HEK293 (cell line): ENCODE measurements around the gene HOXA4.
A peak's percentile ranks its signal among the peaks of the same experiment; 100 is the strongest.

Experiments used
- GLIS1 ChIP-seq: fragments of 450-650 bp; formaldehyde crosslinking; IDR thresholded peaks from 2 replicates; pipeline ENCODE4 v1.5.1; 2016; ENCODE audit warnings: missing biosample characterization, missing genetic modification characterization
- HOXD13 ChIP-seq: sonication (generic); formaldehyde crosslinking; IDR thresholded peaks from 2 replicates; pipeline ENCODE4 v1.8.0; 2022; ENCODE audit warnings: missing genetic modification reagents, borderline replicate concordance
- IKZF3 ChIP-seq: fragments of 450-650 bp; IDR thresholded peaks from 2 replicates; pipeline ENCODE4 v1.5.0; 2018; ENCODE audit warnings: missing biosample characterization, mild to moderate bottlenecking, missing genetic modification characterization, moderate library complexity
- KLF16 ChIP-seq: fragments of 450-650 bp; formaldehyde crosslinking; IDR thresholded peaks from 2 replicates; pipeline ENCODE4 v1.5.1; 2017; ENCODE audit warnings: missing biosample characterization, missing genetic modification characterization
- MYNN ChIP-seq: fragments of 450-650 bp; formaldehyde crosslinking; IDR thresholded peaks from 2 replicates; pipeline ENCODE4 v1.5.1; 2016; ENCODE audit warnings: missing biosample characterization, missing genetic modification characterization, borderline replicate concordance
- ZNF114 ChIP-seq: fragments of 450-650 bp; formaldehyde crosslinking; IDR thresholded peaks from 2 replicates; pipeline ENCODE4 v1.5.0; 2017; ENCODE audit warnings: missing biosample characterization, missing genetic modification characterization
- ZNF155 ChIP-seq: fragments of 450-650 bp; formaldehyde crosslinking; IDR thresholded peaks from 2 replicates; pipeline ENCODE4 v1.5.1; 2016; ENCODE audit warnings: missing biosample characterization, missing genetic modification characterization
- ZNF23 ChIP-seq: fragments of 450-650 bp; formaldehyde crosslinking; IDR thresholded peaks from 2 replicates; pipeline ENCODE4 v1.5.1; 2016; ENCODE audit warnings: missing biosample characterization, missing genetic modification characterization, borderline replicate concordance
- ZNF266 ChIP-seq: fragments of 450-650 bp; formaldehyde crosslinking; IDR thresholded peaks from 2 replicates; pipeline ENCODE4 v1.5.1; 2016; ENCODE audit warnings: missing biosample characterization, missing genetic modification characterization, low read depth
- ZNF324 ChIP-seq: fragments of 450-650 bp; formaldehyde crosslinking; IDR thresholded peaks from 2 replicates; pipeline ENCODE4 v1.5.1; 2016; ENCODE audit warnings: missing biosample characterization, missing genetic modification characterization
- ZNF335 ChIP-seq: fragments of 450-650 bp; formaldehyde crosslinking; conservative IDR thresholded peaks from 2 replicates; pipeline ENCODE4 v1.5.1; 2016; ENCODE audit warnings: missing biosample characterization, missing genetic modification characterization
- ZNF394 ChIP-seq: fragments of 450-650 bp; formaldehyde crosslinking; IDR thresholded peaks from 2 replicates; pipeline ENCODE4 v1.5.1; 2016; ENCODE audit warnings: missing biosample characterization, missing genetic modification characterization, mild to moderate bottlenecking, moderate library complexity, borderline replicate concordance
- ZNF433 ChIP-seq: fragments of 450-650 bp; formaldehyde crosslinking; IDR thresholded peaks from 2 replicates; pipeline ENCODE4 v1.5.1; 2016; ENCODE audit warnings: missing biosample characterization, missing genetic modification characterization, low read depth
- ZNF561 ChIP-seq: fragments of 450-650 bp; IDR thresholded peaks from 2 replicates; pipeline ENCODE4 v1.5.1; 2018; ENCODE audit warnings: missing biosample characterization, missing genetic modification characterization, borderline replicate concordance
- ZNF629 ChIP-seq: fragments of 450-650 bp; formaldehyde crosslinking; IDR thresholded peaks from 2 replicates; pipeline ENCODE4 v1.5.1; 2017; ENCODE audit warnings: missing biosample characterization, missing genetic modification characterization
- ZNF776 ChIP-seq: fragments of 450-650 bp; formaldehyde crosslinking; IDR thresholded peaks from 2 replicates; pipeline ENCODE4 v1.5.0; 2017; ENCODE audit warnings: missing biosample characterization, missing genetic modification characterization, borderline replicate concordance
- ZNF785 ChIP-seq: fragments of 450-650 bp; formaldehyde crosslinking; IDR thresholded peaks from 2 replicates; pipeline ENCODE4 v1.5.1; 2016; ENCODE audit warnings: missing biosample characterization, missing genetic modification characterization
- ZNF791 ChIP-seq: fragments of 450-650 bp; formaldehyde crosslinking; IDR thresholded peaks from 2 replicates; pipeline ENCODE4 v1.5.1; 2016; ENCODE audit warnings: missing biosample characterization, missing genetic modification characterization
- ZNF837 ChIP-seq: fragments of 450-650 bp; formaldehyde crosslinking; IDR thresholded peaks from 2 replicates; pipeline ENCODE4 v1.5.1; 2016; ENCODE audit warnings: missing biosample characterization, missing genetic modification characterization
- ZSCAN30 ChIP-seq: fragments of 450-650 bp; IDR thresholded peaks from 2 replicates; pipeline ENCODE4 v1.5.1; 2018; ENCODE audit warnings: missing biosample characterization, mild to moderate bottlenecking, missing genetic modification characterization, moderate library complexity
- TF ChIP-seq, protein P1 (sequence below): fragments of 450-650 bp; formaldehyde crosslinking; IDR thresholded peaks from 2 replicates; pipeline ENCODE4 v1.5.1; 2016; ENCODE audit warnings: missing biosample characterization, missing genetic modification characterization
- TF ChIP-seq, protein P2 (sequence below): fragments of 450-650 bp; formaldehyde crosslinking; IDR thresholded peaks from 2 replicates; pipeline ENCODE4 v1.5.1; 2016; ENCODE audit warnings: missing biosample characterization, missing genetic modification characterization
- TF ChIP-seq, protein P3 (sequence below): fragments of 450-650 bp; formaldehyde crosslinking; IDR thresholded peaks from 2 replicates; pipeline ENCODE4 v1.5.1; 2016; ENCODE audit warnings: missing biosample characterization, missing genetic modification characterization
- TF ChIP-seq, protein P4 (sequence below): fragments of 450-650 bp; formaldehyde crosslinking; IDR thresholded peaks from 2 replicates; pipeline ENCODE4 v1.5.1; 2016; ENCODE audit warnings: missing biosample characterization, missing genetic modification characterization
- TF ChIP-seq, protein P5 (sequence below): fragments of 450-650 bp; formaldehyde crosslinking; IDR thresholded peaks from 2 replicates; pipeline ENCODE4 v1.5.0; 2017; ENCODE audit warnings: missing biosample characterization, missing genetic modification characterization, borderline replicate concordance
- TF ChIP-seq, protein P6 (sequence below): fragments of 450-650 bp; formaldehyde crosslinking; IDR thresholded peaks from 2 replicates; pipeline ENCODE4 v1.5.1; 2017; ENCODE audit warnings: missing biosample characterization, missing genetic modification characterization
- TF ChIP-seq, protein P7 (sequence below): fragments of 450-650 bp; formaldehyde crosslinking; IDR thresholded peaks from 2 replicates; pipeline ENCODE4 v1.5.1; 2017; ENCODE audit warnings: missing biosample characterization, missing genetic modification characterization

The HOXA4 gene

DNA sequence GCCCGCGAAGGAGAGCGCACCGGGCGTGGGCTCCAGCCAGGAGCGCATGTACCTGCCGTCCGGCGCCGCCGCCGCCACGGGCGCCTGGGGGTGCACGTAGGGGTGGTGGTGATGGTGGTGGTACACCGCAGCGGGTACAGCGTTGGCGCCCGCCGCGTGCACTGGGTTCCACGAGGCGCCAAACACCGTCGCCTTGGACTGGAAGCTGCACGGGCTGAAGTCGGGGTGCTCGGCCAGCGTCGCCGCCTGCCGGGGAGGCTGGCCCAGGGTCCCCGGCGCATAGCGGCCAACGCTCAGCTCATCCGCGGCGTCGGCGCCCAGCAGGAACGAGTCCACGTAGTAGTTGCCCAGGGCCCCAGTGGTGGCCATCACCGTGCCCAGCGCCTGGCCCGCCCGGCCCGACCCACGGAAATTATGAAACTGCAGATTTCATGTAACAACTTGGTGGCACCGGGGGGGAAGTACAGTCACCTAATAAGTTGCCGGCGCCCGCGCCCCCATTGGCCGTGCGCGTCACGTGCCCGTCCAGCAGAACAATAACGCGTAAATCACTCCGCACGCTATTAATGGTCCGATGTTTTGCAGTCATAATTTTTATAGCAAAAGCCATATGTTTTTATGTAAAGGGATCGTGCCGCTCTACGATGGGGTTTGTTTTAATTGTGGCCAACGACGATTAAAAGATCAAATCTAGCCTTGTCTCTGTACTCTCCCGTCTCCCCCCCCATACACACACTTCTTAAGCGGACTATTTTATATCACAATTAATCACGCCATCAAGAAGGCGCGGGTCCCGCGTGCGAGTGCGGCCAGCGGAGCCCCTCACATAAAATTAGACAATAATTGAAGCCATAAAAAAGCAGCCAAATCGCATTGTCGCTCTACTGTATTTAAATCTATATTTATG is 34.8 kb upstream of the HOXA4 start, which contains the start of gene HOXA9 (continued):
- TF ChIP-seq, protein P1, sequence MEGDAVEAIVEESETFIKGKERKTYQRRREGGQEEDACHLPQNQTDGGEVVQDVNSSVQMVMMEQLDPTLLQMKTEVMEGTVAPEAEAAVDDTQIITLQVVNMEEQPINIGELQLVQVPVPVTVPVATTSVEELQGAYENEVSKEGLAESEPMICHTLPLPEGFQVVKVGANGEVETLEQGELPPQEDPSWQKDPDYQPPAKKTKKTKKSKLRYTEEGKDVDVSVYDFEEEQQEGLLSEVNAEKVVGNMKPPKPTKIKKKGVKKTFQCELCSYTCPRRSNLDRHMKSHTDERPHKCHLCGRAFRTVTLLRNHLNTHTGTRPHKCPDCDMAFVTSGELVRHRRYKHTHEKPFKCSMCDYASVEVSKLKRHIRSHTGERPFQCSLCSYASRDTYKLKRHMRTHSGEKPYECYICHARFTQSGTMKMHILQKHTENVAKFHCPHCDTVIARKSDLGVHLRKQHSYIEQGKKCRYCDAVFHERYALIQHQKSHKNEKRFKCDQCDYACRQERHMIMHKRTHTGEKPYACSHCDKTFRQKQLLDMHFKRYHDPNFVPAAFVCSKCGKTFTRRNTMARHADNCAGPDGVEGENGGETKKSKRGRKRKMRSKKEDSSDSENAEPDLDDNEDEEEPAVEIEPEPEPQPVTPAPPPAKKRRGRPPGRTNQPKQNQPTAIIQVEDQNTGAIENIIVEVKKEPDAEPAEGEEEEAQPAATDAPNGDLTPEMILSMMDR (tag by site-specific recombination) = peak; percentile 57; the same call in 1 of the 2 replicates
- TF ChIP-seq ZNF785 (tag by site-specific recombination) = no peak
- no peak for TF ChIP-seq MYNN
- TF ChIP-seq KLF16 = no peak
- peak; percentile 75; the same call in 1 of the 2 replicates for TF ChIP-seq ZNF324 (tag by site-specific recombination)
- TF ChIP-seq HOXD13 (CRISPR knock-in tag) = peak; percentile 76; the same call in 1 of the 2 replicates
- TF ChIP-seq ZNF629 (tag by site-specific recombination) = peak; percentile 90
- TF ChIP-seq, protein P2, sequence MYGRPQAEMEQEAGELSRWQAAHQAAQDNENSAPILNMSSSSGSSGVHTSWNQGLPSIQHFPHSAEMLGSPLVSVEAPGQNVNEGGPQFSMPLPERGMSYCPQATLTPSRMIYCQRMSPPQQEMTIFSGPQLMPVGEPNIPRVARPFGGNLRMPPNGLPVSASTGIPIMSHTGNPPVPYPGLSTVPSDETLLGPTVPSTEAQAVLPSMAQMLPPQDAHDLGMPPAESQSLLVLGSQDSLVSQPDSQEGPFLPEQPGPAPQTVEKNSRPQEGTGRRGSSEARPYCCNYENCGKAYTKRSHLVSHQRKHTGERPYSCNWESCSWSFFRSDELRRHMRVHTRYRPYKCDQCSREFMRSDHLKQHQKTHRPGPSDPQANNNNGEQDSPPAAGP = peak; percentile 98
- TF ChIP-seq, protein P3, sequence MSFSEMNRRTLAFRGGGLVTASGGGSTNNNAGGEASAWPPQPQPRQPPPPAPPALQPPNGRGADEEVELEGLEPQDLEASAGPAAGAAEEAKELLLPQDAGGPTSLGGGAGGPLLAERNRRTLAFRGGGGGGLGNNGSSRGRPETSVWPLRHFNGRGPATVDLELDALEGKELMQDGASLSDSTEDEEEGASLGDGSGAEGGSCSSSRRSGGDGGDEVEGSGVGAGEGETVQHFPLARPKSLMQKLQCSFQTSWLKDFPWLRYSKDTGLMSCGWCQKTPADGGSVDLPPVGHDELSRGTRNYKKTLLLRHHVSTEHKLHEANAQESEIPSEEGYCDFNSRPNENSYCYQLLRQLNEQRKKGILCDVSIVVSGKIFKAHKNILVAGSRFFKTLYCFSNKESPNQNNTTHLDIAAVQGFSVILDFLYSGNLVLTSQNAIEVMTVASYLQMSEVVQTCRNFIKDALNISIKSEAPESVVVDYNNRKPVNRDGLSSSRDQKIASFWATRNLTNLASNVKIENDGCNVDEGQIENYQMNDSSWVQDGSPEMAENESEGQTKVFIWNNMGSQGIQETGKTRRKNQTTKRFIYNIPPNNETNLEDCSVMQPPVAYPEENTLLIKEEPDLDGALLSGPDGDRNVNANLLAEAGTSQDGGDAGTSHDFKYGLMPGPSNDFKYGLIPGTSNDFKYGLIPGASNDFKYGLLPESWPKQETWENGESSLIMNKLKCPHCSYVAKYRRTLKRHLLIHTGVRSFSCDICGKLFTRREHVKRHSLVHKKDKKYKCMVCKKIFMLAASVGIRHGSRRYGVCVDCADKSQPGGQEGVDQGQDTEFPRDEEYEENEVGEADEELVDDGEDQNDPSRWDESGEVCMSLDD = peak; percentile 77
- TF ChIP-seq ZNF394 (tag by site-specific recombination) = peak; percentile 66
- no peak for TF ChIP-seq ZNF837 (tag by site-specific recombination)
- no peak for TF ChIP-seq ZNF335 (tag by site-specific recombination)
- TF ChIP-seq ZNF23 (tag by site-specific recombination) = no peak
- no peak for TF ChIP-seq ZNF791 (tag by site-specific recombination)
- TF ChIP-seq, protein P4, sequence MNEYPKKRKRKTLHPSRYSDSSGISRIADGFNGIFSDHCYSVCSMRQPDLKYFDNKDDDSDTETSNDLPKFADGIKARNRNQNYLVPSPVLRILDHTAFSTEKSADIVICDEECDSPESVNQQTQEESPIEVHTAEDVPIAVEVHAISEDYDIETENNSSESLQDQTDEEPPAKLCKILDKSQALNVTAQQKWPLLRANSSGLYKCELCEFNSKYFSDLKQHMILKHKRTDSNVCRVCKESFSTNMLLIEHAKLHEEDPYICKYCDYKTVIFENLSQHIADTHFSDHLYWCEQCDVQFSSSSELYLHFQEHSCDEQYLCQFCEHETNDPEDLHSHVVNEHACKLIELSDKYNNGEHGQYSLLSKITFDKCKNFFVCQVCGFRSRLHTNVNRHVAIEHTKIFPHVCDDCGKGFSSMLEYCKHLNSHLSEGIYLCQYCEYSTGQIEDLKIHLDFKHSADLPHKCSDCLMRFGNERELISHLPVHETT (tag by site-specific recombination) = peak; percentile 91
- TF ChIP-seq ZNF114 = no peak
- TF ChIP-seq ZNF155 = no peak
- peak; percentile 67 for TF ChIP-seq ZSCAN30
- TF ChIP-seq, protein P5, sequence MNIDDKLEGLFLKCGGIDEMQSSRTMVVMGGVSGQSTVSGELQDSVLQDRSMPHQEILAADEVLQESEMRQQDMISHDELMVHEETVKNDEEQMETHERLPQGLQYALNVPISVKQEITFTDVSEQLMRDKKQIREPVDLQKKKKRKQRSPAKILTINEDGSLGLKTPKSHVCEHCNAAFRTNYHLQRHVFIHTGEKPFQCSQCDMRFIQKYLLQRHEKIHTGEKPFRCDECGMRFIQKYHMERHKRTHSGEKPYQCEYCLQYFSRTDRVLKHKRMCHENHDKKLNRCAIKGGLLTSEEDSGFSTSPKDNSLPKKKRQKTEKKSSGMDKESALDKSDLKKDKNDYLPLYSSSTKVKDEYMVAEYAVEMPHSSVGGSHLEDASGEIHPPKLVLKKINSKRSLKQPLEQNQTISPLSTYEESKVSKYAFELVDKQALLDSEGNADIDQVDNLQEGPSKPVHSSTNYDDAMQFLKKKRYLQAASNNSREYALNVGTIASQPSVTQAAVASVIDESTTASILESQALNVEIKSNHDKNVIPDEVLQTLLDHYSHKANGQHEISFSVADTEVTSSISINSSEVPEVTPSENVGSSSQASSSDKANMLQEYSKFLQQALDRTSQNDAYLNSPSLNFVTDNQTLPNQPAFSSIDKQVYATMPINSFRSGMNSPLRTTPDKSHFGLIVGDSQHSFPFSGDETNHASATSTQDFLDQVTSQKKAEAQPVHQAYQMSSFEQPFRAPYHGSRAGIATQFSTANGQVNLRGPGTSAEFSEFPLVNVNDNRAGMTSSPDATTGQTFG (tag by site-specific recombination) = no peak
- 0 out of 2 replicates have a peak, but pooled peaks have one; percentile 55 for TF ChIP-seq ZNF776 (tag by site-specific recombination)
- TF ChIP-seq, protein P6, sequence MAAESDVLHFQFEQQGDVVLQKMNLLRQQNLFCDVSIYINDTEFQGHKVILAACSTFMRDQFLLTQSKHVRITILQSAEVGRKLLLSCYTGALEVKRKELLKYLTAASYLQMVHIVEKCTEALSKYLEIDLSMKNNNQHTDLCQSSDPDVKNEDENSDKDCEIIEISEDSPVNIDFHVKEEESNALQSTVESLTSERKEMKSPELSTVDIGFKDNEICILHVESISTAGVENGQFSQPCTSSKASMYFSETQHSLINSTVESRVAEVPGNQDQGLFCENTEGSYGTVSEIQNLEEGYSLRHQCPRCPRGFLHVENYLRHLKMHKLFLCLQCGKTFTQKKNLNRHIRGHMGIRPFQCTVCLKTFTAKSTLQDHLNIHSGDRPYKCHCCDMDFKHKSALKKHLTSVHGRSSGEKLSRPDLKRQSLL = 0 out of 2 replicates have a peak, but pooled peaks have one; percentile 53
- TF ChIP-seq IKZF3 (tag by site-specific recombination) = no peak
- TF ChIP-seq, protein P7, sequence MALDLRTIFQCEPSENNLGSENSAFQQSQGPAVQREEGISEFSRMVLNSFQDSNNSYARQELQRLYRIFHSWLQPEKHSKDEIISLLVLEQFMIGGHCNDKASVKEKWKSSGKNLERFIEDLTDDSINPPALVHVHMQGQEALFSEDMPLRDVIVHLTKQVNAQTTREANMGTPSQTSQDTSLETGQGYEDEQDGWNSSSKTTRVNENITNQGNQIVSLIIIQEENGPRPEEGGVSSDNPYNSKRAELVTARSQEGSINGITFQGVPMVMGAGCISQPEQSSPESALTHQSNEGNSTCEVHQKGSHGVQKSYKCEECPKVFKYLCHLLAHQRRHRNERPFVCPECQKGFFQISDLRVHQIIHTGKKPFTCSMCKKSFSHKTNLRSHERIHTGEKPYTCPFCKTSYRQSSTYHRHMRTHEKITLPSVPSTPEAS = peak; percentile 87
- TF ChIP-seq GLIS1 = peak; percentile 81
- no peak for TF ChIP-seq ZNF266 (tag by site-specific recombination)
- TF ChIP-seq ZNF561 = peak; percentile 90
- no peak for TF ChIP-seq ZNF433 (tag by site-specific recombination)
